HepG2 (cell line): ENCODE data around the gene COG8. TPM values are rescaled to one million over a fixed set of nuclear protein-coding genes. Genes with fewer than 3 reads are reported as not detected.
A peak's percentile ranks its signal among the peaks of the same experiment; 100 is the strongest.

Experiments used
- CREB1 ChIP-seq, 2 experiments: fragments of 450-650 bp in 1 of 2; IDR thresholded peaks; 2 replicates each; pipeline ENCODE4 v1.6.1; 2016 to 2017; ENCODE audit warnings: control low read depth in 1 of 2, mild to moderate bottlenecking in 1 of 2, missing compliant biosample characterization in 1 of 2, missing genetic modification characterization in 1 of 2
- HDAC1 ChIP-seq: sonication (generic); formaldehyde crosslinking; IDR thresholded peaks from 2 replicates; pipeline ENCODE4 v1.5.1; 2020; ENCODE audit warnings: mild to moderate bottlenecking, missing genetic modification reagents
- MNT ChIP-seq: fragments of 450-650 bp; IDR thresholded peaks from 2 replicates; pipeline ENCODE4 v1.6.1; 2016
- RARA ChIP-seq: IDR thresholded peaks from 2 replicates; pipeline ENCODE4 v1.6.1; 2016; ENCODE audit warnings: missing genetic modification reagents, missing compliant biosample characterization
- SOX13 ChIP-seq, 3 experiments: fragments of 450-650 bp in 1 of 3; sonication (generic) in 1 of 3; formaldehyde crosslinking in 1 of 3; IDR thresholded peaks in 2 of 3; conservative IDR thresholded peaks in 1 of 3; 2 replicates each; pipeline versions ENCODE4 v1.5.0 to v1.6.1; 2016 to 2020; ENCODE audit warnings: antibody characterized with exemption in 1 of 3, mild to moderate bottlenecking in 1 of 3, missing compliant biosample characterization in 1 of 3, missing genetic modification reagents in 1 of 3, moderate library complexity in 1 of 3
- SRSF4 ChIP-seq: fragments of 200-400 bp; formaldehyde crosslinking; IDR thresholded peaks from one replicate; pipeline ENCODE4 v1.6.1; 2018; ENCODE audit warnings: mild to moderate bottlenecking, low read depth, low read length, moderate library complexity; ENCODE audit not compliant: poor library complexity, severe bottlenecking
- ZBTB33 ChIP-seq: sonication (generic); formaldehyde crosslinking; IDR thresholded peaks from 2 replicates; pipeline ENCODE4 v1.4.0; 2020; ENCODE audit warnings: missing genetic modification reagents
- ZBTB34 ChIP-seq: sonication (generic); formaldehyde crosslinking; IDR thresholded peaks from 2 replicates; pipeline ENCODE4 v1.8.0; 2022; ENCODE audit warnings: mild to moderate bottlenecking, missing genetic modification reagents
- ZBTB38 ChIP-seq: sonication (generic); formaldehyde crosslinking; IDR thresholded peaks from 2 replicates; pipeline ENCODE4 v1.5.1; 2020; ENCODE audit warnings: mild to moderate bottlenecking, missing genetic modification reagents
- ZNF333 ChIP-seq: sonication (generic); formaldehyde crosslinking; IDR thresholded peaks from 2 replicates; pipeline ENCODE4 v1.4.0; 2020; ENCODE audit warnings: mild to moderate bottlenecking, missing genetic modification reagents, borderline replicate concordance
- polyA plus RNA-seq, 8 experiments: library from polyadenylated mRNA; depleted of rRNA in 3 of 8; stranded (reverse) in 7 of 8; unstranded in 1 of 8; fragments of >200 nt; fragmentation: Illumina TruSeq in 4 of 8; extraction: Trizol in 4 of 8; gene quantifications; 2 replicates each; pipeline versions ENCODE4 v1.2.1 to v1.2.3, GENCODE V29; 2011 to 2016; ENCODE audit warnings: low read depth in 4 of 8, missing spikeins in 1 of 8, mixed read lengths in 1 of 8; ENCODE audit not compliant: insufficient read depth in 1 of 8
- total RNA-seq, 5 experiments: library from RNA; depleted of rRNA; stranded (reverse); fragments of >200 nt; fragmentation: Illumina TruSeq; extraction: Trizol; gene quantifications; 2 replicates each; pipeline ENCODE4 v1.2.3, GENCODE V29; 2016; ENCODE audit warnings: low read depth in 1 of 5
- TF ChIP-seq, protein P1 (sequence below): sonication (generic); formaldehyde crosslinking; IDR thresholded peaks from 2 replicates; pipeline ENCODE4 v1.4.0; 2020; ENCODE audit warnings: missing genetic modification reagents, mild to moderate bottlenecking, borderline replicate concordance
- TF ChIP-seq, protein P2 (sequence below): sonication (generic); formaldehyde crosslinking; IDR thresholded peaks from 2 replicates; pipeline ENCODE4 v1.5.1; 2020; ENCODE audit warnings: mild to moderate bottlenecking, missing genetic modification reagents, borderline replicate concordance

COG8 gene
- total and polyA plus RNA-seq, 2 of the 13 experiments (the other 11 are each of a cell fraction or from before 2014, with no cell fraction given), result 45.5 to 52.1 TPM

DNA sequence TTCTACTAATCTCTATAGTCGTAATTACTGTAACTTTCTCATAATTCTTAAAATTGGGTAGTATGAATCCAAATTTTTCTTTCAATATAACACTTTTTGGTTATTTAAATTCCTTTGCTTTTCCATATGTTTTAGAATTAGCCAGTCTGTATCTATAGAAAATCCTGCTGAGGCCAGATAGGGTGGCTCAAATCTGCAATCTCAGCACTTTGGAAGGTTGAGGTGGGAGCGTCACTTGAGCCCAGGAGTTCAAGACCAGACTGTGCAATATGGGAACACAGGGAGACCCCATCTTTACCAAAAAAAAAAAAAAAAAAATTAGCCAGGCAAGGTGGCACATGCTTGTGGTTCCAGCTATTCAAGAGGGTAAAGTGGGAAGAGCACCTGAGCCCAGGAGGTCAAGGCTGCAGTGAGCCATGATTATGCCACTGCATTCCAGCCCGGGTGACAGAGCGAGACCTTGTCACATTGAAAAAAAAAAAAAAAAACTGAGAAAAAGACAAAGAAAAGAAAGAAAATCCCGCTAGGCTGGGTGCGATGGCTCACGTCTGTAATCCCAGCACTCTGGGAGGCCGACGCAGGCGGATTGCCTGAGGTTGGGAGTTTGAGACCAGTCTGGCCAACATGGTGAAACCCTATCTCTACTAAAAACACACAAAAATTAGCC is 37.2 kb upstream of the COG8 start (continued):
- TF ChIP-seq ZBTB34 (CRISPR knock-in tag) (no peak), SRSF4 (no peak), SOX13 (IDR thresholded peaks at IDR 0.05) (no peak), SOX13 (CRISPR knock-in tag; conservative IDR thresholded peaks at IDR 0.05 in 1 of 2, IDR thresholded peaks at IDR 0.05 in 1 of 2) (peak in 1 of 2 experiments; percentile 71; a peak in 2 of 4 replicates), ZBTB33 (CRISPR knock-in tag) (peak; percentile 97), ZNF333 (CRISPR knock-in tag) (no peak), CREB1 (IDR thresholded peaks at IDR 0.05) (no peak), CREB1 (CRISPR knock-in tag; IDR thresholded peaks at IDR 0.05) (no peak), HDAC1 (CRISPR knock-in tag) (peak; percentile 37; the same call in 1 of the 2 replicates), RARA (CRISPR knock-in tag) (peak; percentile 70), MNT (peak; percentile 5; the same call in 1 of the 2 replicates), ZBTB38 (CRISPR knock-in tag) (peak; percentile 76; the same call in 1 of the 2 replicates)
- TF ChIP-seq, protein P1, sequence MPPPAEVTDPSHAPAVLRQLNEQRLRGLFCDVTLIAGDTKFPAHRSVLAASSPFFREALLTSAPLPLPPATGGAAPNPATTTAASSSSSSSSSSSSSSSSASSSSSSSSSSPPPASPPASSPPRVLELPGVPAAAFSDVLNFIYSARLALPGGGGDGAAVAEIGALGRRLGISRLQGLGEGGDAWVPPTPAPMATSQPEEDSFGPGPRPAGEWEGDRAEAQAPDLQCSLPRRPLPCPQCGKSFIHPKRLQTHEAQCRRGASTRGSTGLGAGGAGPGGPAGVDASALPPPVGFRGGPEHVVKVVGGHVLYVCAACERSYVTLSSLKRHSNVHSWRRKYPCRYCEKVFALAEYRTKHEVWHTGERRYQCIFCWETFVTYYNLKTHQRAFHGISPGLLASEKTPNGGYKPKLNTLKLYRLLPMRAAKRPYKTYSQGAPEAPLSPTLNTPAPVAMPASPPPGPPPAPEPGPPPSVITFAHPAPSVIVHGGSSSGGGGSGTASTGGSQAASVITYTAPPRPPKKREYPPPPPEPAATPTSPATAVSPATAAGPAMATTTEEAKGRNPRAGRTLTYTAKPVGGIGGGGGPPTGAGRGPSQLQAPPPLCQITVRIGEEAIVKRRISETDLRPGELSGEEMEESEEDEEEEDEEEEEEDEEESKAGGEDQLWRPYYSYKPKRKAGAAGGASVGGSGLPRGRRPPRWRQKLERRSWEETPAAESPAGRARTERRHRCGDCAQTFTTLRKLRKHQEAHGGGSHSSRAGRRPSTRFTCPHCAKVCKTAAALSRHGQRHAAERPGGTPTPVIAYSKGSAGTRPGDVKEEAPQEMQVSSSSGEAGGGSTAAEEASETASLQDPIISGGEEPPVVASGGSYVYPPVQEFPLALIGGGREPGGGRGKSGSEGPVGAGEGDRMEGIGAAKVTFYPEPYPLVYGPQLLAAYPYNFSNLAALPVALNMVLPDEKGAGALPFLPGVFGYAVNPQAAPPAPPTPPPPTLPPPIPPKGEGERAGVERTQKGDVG (CRISPR knock-in tag), result peak; percentile 87; the same call in 1 of the 2 replicates
- TF ChIP-seq, protein P2, sequence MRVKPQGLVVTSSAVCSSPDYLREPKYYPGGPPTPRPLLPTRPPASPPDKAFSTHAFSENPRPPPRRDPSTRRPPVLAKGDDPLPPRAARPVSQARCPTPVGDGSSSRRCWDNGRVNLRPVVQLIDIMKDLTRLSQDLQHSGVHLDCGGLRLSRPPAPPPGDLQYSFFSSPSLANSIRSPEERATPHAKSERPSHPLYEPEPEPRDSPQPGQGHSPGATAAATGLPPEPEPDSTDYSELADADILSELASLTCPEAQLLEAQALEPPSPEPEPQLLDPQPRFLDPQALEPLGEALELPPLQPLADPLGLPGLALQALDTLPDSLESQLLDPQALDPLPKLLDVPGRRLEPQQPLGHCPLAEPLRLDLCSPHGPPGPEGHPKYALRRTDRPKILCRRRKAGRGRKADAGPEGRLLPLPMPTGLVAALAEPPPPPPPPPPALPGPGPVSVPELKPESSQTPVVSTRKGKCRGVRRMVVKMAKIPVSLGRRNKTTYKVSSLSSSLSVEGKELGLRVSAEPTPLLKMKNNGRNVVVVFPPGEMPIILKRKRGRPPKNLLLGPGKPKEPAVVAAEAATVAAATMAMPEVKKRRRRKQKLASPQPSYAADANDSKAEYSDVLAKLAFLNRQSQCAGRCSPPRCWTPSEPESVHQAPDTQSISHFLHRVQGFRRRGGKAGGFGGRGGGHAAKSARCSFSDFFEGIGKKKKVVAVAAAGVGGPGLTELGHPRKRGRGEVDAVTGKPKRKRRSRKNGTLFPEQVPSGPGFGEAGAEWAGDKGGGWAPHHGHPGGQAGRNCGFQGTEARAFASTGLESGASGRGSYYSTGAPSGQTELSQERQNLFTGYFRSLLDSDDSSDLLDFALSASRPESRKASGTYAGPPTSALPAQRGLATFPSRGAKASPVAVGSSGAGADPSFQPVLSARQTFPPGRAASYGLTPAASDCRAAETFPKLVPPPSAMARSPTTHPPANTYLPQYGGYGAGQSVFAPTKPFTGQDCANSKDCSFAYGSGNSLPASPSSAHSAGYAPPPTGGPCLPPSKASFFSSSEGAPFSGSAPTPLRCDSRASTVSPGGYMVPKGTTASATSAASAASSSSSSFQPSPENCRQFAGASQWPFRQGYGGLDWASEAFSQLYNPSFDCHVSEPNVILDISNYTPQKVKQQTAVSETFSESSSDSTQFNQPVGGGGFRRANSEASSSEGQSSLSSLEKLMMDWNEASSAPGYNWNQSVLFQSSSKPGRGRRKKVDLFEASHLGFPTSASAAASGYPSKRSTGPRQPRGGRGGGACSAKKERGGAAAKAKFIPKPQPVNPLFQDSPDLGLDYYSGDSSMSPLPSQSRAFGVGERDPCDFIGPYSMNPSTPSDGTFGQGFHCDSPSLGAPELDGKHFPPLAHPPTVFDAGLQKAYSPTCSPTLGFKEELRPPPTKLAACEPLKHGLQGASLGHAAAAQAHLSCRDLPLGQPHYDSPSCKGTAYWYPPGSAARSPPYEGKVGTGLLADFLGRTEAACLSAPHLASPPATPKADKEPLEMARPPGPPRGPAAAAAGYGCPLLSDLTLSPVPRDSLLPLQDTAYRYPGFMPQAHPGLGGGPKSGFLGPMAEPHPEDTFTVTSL (CRISPR knock-in tag), result peak; percentile 38; the same call in 1 of the 2 replicates
